ENCODE measurements around the gene MORC3.
A peak's percentile ranks its signal among the peaks of the same experiment; 100 is the strongest.
"Not testable (repeated sequence)": the region's sequence is repeated elsewhere in the genome, so short reads cannot be mapped to it uniquely, and the experiment has no call there.

MORC3 gene

DNA sequence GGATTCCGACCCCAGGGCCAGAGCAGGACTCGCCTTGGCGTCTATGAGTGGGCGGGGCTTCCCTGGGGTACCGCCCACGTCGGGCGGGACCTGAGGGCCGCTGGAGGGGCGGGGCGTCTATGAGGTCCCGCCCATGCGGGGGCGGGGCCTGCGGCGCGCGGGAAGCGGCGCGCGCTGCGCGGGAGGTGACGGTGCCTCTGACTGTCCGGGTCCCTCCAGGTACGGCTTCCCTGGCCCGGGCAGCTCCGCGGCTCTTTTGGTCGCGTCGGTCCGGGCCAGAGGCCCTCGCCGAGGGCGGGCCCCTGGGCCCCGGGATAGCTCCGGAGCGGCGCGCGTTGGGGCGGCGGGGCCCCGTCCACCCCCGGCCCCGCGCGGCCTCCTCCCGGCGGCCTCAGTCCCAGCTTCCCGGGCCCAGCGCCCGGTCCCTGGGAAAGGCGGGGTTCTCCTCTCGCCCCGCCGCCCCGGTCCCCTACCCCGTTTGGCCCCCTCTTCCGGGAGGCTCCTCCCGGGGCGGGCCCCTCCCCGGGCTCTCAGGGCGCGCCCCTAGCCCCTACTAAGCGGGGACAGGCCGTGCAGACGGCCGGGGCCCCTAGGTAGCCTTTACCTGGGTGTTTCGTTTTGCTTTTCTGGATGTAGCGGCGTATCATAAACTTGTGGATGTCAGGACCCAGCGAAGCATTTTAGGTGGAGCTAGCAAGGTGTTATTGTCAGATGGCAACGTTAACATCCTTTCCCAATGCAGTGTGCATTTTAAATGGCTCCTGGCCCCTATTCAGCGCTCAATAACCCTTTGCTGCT, 65.4 kb downstream of the MORC3 start, which contains the start of gene CHAF1B:
TSS of gene CHAF1B (plus strand) at position 160 of the 798 bp plus-strand sequence. CDS start 745 bp downstream, outside the sequence.
- peak; percentile 62 for DNase-seq (ENCODE audit: low read depth)

DNA sequence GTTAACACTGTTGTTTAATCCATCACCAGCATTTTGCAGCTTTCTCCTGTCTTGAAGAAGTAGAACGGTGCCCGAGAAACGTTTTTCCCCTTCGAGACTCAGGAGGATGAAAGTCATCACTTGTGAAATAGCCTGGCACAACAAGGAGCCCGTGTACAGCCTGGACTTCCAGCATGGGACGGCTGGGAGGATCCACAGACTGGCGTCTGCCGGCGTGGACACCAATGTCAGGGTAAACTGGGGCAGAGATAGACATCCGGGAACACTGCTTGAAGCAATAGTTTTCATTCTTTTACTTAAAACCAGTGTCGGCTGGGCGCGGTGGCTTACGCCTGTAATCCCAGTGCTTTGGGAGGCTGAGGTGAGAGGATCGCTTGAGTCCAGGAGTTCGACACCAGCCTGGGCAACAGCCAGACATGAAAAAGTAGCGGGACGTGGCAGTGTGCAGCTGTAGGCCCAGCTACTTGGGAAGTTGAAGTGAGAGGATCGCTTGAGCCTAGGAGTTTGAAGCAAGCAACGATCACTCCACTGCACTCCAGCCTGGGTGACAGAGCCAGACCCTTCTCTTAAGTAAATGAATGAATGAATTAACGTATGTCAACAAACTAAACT, 66.1 kb downstream of the MORC3 start:
- no peak for DNase-seq (ENCODE audit: low read depth)

DNA sequence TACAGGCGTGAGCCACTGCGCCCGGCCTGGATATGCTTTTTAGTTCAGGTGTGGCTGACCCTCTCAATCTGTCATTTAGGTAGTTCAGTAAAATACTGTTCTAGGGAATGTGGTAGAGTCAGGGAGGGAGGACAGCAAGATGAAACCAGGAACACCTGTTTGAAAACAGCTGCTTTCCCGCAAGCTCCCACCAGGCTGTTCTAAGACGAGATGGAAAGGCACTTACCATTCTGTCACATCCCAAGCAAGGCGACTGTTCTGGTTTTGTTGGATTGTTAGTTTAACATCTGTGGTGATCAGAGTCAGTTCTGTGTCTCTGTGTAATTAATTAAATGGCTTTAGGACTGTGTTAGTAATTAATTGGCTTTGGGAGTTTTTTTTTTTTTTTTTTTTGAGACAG, 68.1 kb downstream of the MORC3 start:
- no peak for DNase-seq (ENCODE audit: low read depth)

DNA sequence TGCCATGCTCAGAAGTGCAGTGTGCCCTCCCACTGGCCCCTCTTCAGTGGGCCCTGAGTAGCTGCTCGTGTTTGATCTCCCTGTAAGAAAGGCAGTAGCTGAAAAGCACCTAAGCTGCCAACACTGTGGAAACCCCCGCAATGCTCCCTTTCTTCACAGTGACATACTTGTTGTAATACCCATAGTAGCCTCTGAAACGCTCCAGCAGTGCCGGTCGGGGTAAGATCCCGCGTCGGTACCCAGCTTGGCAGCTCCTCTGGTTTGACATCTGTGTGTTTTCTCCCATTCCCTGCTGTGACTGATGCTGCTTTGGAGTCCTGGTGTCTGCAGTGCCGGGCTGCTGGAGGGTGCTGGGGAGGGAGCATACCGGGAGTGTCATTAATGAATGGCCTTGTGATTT, 68.8 kb downstream of the MORC3 start:
- no peak for DNase-seq (ENCODE audit: low read depth)

DNA sequence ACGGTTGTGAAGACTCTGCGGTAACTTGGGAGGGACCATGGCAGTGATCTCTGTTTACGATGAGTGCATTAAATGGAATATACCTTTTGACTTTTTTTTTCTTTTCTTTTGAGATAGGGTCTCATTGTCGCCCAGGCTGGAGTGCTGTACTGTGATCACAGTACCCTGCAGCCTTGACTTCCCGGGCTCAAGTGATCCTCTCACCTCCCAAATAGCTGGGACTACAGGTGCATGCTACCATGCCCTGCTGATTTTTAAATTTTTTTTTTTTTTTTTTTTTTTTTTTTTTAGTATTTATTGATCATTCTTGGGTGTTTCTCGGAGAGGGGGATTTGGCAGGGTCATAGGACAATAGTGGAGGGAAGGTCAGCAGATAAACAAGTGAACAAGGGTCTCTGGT, 71.7 kb downstream of the MORC3 start:
- DNase-seq (ENCODE audit: low read depth) = not testable (repeated sequence)

DNA sequence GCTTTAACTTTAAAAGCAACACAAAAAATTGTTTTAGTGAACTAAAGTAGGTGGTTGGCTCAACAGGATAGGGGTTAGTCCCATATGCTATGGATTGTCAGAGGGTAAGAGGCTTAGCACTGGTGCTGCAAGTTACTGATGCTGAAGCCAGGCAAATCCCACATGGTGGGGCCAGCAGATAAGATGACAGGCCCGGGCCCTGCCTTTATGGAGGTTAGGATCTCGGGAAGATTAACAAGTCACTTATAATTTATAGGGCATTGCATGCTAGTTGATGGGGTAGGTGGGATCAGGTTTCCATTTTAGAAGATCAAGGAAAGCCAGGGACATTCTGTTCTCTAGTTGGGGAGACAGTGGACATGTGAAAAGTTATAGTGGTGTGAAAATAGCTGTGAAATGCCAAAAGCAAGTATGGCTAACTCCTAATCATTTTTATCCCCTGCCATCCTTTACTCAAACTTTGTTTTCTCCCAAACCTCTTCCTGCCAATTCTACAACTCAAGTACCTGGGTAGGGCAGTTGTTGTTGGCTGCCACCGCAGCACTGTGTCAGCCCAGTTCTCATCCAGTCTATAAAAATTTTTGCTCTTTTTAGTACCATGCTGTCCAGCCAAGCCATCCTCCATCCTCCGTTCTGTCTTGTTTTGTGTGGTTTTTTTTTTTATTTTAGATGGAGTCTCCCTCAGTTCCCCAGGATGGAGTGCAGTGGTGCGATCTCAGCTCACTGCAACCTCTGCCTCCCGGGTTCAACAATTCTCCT, 75.5 kb downstream of the MORC3 start:
- DNase-seq (ENCODE audit: low read depth) = no peak

DNA sequence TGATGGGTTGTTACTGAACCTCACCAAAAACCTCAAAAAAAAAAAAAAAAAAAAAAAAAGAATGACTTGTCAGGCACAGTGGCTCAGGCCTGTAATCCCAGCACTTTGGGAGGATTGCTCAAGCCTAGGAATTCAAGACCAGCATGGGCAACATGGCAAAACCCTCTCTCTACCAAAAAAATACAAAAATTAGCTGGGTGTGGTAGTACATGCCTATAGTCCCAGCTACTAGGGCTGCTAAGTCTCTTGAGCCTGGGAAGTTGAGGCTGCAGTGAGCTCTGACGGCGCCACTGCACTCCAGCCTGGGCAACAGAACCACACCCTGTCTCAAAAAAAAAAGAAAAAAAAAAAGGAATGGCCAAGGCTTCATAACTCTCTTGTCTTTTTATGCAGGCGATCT, 76.3 kb downstream of the MORC3 start:
- DNase-seq (ENCODE audit: low read depth) = no peak

DNA sequence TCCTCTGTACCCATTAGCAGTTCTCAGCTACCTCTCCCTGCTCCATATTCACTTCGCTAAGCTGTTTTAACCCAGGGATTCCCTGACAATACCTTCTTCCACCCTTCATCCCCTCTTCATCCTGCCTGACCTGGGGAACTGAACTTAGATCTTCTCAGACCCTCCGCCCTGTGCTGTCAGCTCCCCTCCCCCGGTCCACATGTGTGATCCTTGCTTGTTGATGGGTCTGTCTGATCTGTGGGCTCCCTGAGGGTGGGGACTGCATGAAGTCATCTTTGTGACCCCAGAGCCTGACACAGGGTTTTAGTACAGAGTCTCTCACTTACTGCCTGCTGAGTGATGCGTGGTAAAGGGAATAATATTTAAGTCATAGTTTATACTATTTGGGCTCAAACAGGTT, 77.0 kb downstream of the MORC3 start:
- DNase-seq (ENCODE audit: low read depth) = no peak

DNA sequence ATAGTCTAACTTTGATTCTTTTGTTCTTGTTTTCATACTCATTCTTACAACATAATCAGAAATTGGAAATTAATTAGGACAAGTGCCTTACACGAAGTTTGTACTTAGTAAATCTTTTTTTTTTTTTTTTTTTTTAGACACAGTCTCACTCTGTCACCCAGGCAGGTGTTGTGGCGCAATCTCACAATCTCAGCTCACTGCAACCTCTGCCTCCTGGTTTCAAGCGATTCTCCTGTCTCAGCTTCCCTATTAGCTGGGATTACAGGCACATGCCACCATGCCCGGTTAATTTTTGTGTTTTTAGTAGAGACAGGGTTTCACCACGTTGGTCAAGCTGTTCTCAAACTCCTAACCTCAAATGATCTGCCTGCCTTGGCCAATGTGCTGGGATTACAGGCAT, 77.6 kb downstream of the MORC3 start:
- DNase-seq (ENCODE audit: low read depth) = no peak

DNA sequence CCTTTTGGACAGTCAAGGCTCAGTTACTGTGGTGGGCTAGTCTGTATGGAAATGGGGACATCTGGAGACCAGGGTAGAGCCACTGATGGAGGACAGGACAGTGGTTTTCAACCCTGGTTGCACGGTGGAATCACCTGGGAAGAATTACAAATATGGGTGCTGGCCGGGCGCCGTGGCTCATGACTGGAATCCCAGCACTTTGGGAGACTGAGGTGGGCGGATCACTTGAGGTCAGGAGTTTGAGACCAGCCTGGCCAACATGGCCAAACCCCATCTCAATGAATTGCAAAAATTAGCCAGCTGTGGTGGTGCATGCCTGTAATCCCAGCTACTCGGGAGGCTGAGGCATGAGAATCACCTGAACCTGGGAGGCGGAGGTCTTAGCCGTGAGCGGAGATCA, 79.7 kb downstream of the MORC3 start:
- DNase-seq (ENCODE audit: low read depth) = not testable (repeated sequence)

DNA sequence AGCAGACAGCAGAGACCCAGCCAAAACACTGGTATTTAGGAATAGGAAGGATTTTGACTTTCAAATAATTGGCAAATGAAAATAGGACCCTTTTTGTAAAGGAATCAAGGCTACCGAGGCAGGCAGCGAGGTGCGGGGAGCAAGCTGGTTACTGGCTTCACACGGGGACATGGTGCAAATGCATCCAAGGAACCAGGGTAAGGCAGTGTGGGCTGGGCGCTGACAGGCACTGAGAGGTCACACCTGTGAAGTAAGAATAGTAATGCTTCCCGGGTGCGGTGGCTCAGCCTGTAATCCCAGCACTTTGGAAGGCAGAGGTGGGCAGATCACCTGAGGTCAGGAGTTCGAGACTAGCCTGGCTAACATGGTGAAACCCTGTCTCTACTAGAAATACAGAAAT, 80.7 kb downstream of the MORC3 start:
- no peak for DNase-seq (ENCODE audit: low read depth)

DNA sequence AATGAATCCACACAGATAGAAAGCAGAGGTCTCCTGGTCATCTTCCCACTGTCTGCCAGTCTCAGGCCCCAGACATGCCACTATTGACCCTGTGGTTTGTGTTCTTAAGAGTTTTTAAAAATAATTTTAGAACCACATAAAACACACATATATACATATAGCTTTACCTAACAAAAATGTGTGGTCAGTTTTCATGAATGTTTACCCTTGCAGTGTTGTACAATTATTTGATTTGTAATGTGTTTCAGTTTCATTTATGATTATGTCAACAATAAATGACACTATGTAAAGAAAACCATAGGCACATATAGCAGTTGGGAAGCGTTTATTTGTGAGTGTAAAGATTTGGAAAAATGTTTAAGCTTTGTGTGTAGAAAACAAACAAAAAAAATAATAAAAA, 82.3 kb downstream of the MORC3 start:
- no peak for DNase-seq (ENCODE audit: low read depth)

DNA sequence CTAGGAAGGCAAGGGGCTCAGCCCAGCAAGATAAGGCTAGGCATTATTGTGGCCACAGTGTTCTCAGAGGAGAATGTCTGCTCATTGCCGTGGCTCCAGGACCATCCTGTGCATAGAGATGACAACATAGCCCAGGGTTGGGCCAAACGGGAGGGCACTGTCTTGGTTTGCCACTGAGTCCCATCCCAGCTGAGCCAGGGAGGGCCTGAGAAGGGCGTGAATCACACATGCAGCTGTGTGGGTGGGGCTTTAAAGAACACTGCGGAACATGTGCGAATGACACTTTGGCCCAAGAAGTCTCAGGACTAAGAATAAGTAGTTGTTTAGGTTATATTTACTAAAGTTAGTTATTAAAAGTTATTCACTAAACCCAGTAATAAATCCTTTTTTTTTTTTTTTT, 83.7 kb downstream of the MORC3 start:
- no peak for DNase-seq (ENCODE audit: low read depth)

DNA sequence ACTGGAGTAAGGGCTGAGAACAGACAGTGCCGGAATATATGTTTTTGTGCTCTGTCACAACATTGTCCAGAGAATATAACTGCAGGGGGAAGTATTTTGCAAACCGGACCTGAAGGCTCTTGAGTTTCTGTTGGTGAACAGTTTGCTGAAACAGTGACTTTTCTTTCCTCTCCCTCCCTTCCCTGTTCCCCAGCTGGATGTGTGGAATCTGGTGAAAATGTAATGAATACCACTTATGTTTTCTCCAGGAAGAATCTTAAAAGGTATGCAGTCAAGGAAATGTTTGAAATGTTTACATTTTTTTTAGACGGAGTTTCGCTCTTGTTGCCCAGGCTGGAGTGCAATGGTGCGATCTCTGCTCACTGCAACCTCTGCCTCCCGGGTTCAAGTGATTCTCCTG, 88.6 kb downstream of the MORC3 start:
- no peak for DNase-seq (ENCODE audit: low read depth)

DNA sequence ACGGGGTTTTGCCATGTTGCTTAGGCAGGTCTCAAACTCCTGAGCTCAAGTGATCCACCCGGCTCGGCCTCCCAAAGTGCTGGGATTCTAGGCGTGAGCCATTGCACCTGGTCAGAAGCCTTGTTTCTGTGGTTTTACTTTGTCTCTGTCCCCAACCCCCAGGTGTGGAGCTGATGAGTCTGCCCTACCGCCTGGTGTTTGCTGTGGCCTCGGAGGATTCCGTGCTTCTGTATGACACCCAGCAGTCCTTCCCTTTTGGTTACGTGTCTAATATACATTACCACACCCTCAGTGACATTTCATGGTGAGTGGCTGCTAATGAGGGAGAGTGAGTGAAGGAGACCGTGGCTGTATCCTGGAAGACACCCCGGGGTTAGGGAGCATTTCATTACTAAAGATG, 91.3 kb downstream of the MORC3 start:
- DNase-seq (ENCODE audit: low read depth) = no peak

DNA sequence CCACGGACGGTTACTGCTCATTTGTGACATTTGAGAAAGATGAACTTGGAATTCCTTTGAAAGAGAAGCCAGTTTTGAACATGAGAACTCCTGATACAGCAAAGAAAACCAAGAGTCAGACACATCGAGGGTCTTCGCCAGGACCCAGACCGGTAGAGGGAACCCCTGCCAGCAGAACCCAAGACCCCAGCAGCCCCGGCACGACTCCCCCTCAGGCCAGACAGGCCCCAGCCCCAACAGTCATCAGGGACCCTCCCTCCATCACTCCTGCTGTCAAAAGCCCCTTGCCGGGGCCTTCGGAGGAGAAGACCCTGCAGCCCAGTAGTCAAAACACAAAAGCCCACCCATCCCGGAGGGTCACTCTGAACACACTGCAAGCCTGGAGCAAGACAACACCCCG, 92.9 kb downstream of the MORC3 start:
- no peak for DNase-seq (ENCODE audit: low read depth)

DNA sequence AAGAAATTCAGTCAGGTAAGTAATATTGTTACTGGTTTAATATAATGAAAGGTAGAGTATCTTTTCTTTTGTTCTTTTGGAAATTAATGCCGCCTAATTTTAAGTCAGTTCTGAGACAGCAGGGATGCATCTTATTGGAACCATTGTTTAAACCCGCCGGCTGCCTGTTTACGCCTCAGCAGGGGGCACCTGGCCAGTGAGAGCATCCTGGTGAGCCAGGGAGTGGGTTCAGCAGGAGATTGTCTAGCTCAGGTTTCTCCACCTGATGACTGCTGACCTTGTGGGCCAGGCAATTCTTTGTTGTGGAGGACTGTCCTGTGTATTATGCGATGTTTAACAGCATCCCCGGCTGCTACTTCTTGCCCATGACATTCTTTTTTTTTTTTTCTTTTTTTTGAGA, 95.4 kb downstream of the MORC3 start:
- no peak for DNase-seq (ENCODE audit: low read depth)

DNA sequence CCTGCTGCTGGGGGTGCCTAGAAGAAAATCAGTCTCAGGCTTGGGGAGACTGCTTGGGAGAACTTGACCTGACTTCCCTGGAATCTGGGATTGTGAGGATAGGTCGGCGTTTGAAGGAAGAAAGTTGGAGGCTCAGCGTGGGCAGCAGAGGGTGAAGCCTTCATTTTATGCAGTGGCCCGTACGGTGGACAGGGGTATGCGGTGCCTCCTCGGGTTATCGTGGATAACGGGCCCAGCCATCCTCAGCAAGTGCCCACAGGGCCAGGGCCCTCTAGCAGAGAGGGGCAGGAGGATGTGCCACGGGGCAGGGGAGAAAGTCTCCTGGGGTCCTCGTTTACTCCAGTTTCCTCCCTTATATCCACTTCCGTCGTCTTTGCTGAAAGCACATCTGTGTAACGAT, 99.2 kb downstream of the MORC3 start:
- no peak for DNase-seq (ENCODE audit: low read depth)

DNA sequence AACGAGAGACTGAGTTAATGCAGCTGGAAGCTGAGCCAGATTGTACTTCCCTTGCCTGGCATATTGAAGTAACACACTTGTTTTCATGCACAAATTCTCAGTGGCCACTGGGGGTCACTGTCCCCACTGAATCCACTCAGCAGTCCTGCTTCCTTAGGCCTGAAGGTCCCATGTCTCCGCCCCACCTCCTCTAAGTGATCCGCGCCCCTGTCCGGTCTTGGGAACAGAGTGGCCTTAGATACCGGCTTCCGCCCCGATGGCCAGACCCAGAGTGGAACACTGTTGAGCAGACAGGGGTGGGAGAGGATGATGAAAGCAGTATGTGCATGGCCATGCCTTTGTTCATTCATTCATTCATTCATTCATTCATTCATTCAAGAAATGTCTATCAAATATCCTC, 100.0 kb downstream of the MORC3 start:
- no peak for DNase-seq (ENCODE audit: low read depth)

DNA sequence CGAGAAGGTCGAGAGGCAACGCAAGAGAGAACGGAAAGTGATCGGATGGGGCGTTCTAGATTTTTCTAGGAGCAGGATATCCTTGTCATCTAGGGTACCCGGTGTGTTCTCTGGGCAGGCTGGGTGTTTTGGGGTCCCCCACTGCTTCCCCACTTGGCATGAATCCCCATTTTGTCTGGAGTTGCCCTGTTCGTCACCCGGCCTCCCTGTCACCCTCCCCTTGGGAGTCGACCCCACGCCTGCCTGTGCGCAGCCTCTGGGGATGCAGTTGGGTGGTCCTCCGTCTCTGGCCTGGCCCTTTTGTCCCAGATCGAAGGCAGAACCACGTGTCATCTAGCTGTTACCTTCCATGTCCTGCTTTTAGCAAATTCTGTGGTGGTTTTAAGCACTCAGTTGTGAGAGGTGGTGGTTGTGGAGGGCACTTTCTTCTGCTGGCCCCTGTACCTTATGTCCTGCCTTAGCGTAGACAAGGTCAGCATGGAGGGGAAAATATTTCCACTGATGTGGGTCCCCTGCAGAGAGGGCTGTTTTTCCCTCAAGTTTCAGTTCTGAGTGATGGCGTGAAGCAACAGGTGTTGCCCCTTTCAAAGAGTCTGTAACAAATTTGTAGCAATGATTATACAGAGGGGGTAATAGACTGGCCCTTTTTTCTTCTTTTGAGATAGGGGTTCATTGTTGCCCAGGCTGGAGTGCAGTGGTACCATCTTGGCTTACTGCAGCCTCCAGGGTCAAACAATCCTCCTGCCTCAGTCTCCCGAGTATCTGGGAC, 100.8 kb downstream of the MORC3 start:
- no peak for DNase-seq (ENCODE audit: low read depth)

DNA sequence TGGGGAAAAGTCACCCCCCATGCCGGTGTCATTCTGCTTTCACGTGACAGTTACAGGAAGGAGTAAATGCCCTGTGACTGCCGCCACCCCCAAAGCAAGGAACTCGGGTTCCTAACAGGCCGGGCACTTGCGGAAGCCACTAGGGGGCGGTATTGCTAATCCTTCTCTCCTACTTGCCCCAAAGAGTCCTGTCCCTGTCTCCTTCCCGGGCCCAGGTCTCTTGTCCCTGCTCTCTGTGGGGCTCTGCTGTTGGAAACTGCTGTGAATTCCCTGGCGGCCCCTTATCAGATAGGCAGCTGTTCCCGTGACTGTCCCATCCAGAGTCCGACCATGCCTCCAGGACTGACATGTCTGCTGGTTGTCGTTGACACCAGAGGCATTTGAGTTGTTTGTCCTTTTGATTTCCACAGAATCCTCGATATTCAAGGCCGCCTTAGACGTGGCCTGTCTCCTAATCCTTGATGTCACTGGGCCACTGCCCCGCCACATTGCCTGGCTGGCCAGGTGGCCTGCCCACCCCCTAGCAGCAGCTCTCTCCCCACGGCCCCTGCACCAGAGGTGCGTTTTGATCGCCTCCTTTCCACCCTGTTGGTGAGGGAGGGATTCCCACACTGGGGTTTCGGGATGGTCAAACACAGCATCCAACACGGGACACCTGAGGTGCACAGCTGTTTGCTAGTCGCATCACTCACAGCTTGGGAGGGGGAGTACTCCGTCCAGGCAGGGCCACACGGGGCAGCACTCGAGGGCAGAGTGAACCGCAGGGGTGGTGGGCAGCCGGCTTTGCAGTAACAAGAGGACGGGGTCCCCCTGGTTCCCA, 102.5 kb downstream of the MORC3 start:
- no peak for DNase-seq (ENCODE audit: low read depth)
